SK-N-SH (cell line): ENCODE data around the gene EFHC1.

Experiments used
- IRF3 ChIP-seq: fragments of 150-350 bp; IDR thresholded peaks from 2 replicates; pipeline ENCODE4 v1.6.1; 2016; ENCODE audit warnings: mild to moderate bottlenecking, low read depth, low read length
- JUND ChIP-seq: IDR thresholded peaks from 2 replicates; pipeline ENCODE4 v1.4.0; 2012
- MAX ChIP-seq: IDR thresholded peaks from 2 replicates; pipeline ENCODE4 v1.4.0; 2012; ENCODE audit warnings: low read depth
- NRF1 ChIP-seq: IDR thresholded peaks from 2 replicates; pipeline ENCODE4 v1.6.1; 2012; ENCODE audit warnings: low read depth, mild to moderate bottlenecking, low read length
- POLR2AphosphoS5 ChIP-seq: IDR thresholded peaks from 2 replicates; pipeline ENCODE4 v1.6.1; 2012; ENCODE audit warnings: low read depth, low read length
- RAD21 ChIP-seq: IDR thresholded peaks from 2 replicates; pipeline ENCODE4 v1.6.1; 2012; ENCODE audit warnings: mild to moderate bottlenecking, low read length
- RCOR1 ChIP-seq: fragments of 150-350 bp; IDR thresholded peaks from 2 replicates; pipeline ENCODE4 v1.6.1; 2017; ENCODE audit warnings: antibody characterized with exemption, low read length
- REST ChIP-seq: IDR thresholded peaks from 2 replicates; pipeline ENCODE4 v1.6.1; 2012; ENCODE audit warnings: mild to moderate bottlenecking, low read depth, low read length, moderate library complexity
- TAF1 ChIP-seq: IDR thresholded peaks from 2 replicates; pipeline ENCODE4 v1.6.1; 2012; ENCODE audit warnings: low read depth, mild to moderate bottlenecking, low read length, moderate library complexity, borderline replicate concordance
- TF ChIP-seq, protein P1 (sequence below): fragments of 200-600 bp; sonication (generic); IDR thresholded peaks from 2 replicates; pipeline ENCODE4 v1.6.1; 2017; ENCODE audit warnings: antibody characterized with exemption, mild to moderate bottlenecking, moderate library complexity

GRCh38 chr6:52553719-52554118, 133.6 kb downstream of the EFHC1 start:
- TF ChIP-seq REST (no peak), NRF1 (no peak), JUND (no peak), IRF3 (no peak), TAF1 (no peak), RAD21 (no peak), POLR2AphosphoS5 (no peak), RCOR1 (no peak), MAX (no peak)
- TF ChIP-seq, protein P1, sequence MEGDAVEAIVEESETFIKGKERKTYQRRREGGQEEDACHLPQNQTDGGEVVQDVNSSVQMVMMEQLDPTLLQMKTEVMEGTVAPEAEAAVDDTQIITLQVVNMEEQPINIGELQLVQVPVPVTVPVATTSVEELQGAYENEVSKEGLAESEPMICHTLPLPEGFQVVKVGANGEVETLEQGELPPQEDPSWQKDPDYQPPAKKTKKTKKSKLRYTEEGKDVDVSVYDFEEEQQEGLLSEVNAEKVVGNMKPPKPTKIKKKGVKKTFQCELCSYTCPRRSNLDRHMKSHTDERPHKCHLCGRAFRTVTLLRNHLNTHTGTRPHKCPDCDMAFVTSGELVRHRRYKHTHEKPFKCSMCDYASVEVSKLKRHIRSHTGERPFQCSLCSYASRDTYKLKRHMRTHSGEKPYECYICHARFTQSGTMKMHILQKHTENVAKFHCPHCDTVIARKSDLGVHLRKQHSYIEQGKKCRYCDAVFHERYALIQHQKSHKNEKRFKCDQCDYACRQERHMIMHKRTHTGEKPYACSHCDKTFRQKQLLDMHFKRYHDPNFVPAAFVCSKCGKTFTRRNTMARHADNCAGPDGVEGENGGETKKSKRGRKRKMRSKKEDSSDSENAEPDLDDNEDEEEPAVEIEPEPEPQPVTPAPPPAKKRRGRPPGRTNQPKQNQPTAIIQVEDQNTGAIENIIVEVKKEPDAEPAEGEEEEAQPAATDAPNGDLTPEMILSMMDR: no peak
